Neutrophil (primary cell): ENCODE measurements around the gene P4HA3.

Source experiments
- H3K27ac ChIP-seq: fragments of 200-600 bp; sonication (generic); 2 replicates; pipeline ENCODE4 v1.5.1; 2016; ENCODE audit warnings: mild to moderate bottlenecking, moderate library complexity
- H3K27me3 ChIP-seq: fragments of 200-600 bp; sonication (generic); 2 replicates; pipeline ENCODE4 v1.6.0; 2016; ENCODE audit warnings: mild to moderate bottlenecking
- H3K36me3 ChIP-seq: fragments of 200-600 bp; sonication (generic); 2 replicates; pipeline ENCODE4 v1.5.1; 2017
- H3K4me1 ChIP-seq, 2 experiments: fragments of 200-600 bp in 1 of 2; sonication (generic) in 1 of 2; 1 replicate in 1 of 2; 2 replicates in 1 of 2; pipeline versions ENCODE4 v1.5.1 to v1.6.1; 2013 to 2016; ENCODE audit warnings: low read depth in 1 of 2, low read length in 1 of 2, mild to moderate bottlenecking in 1 of 2, moderate library complexity in 1 of 2; ENCODE audit not compliant: control insufficient read depth in 1 of 2, insufficient read depth in 1 of 2
- H3K4me3 ChIP-seq, 2 experiments: fragments of 200-600 bp in 1 of 2; sonication (generic) in 1 of 2; 1 replicate in 1 of 2; 2 replicates in 1 of 2; pipeline ENCODE4 v1.5.1; 2013 to 2016; ENCODE audit warnings: low read depth in 1 of 2, low read length in 1 of 2, mild to moderate bottlenecking in 1 of 2, moderate library complexity in 1 of 2
- H3K9me3 ChIP-seq: fragments of 200-600 bp; sonication (generic); 2 replicates; pipeline ENCODE4 v1.5.1; 2016
- CTCF ChIP-seq: fragments of 200-600 bp; sonication (generic); IDR thresholded peaks from 2 replicates; pipeline ENCODE4 v1.5.1; 2016; ENCODE audit warnings: antibody characterized with exemption

Gene P4HA3

GRCh38 chr11:74233683-74234082 lies 77.8 kb downstream of the P4HA3 start:
- peaks cover 37% of the 10 kb centered on the region for H3K36me3 ChIP-seq
- no peaks in the 10 kb centered on the region for H3K4me1 ChIP-seq
- no peak overlapping the region for H3K27ac ChIP-seq
- H3K27me3 ChIP-seq, result no peaks in the 10 kb centered on the region
- H3K4me3 ChIP-seq, result no peak overlapping the region
- no peak for TF ChIP-seq CTCF
- no peaks in the 10 kb centered on the region for H3K9me3 ChIP-seq

DNA sequence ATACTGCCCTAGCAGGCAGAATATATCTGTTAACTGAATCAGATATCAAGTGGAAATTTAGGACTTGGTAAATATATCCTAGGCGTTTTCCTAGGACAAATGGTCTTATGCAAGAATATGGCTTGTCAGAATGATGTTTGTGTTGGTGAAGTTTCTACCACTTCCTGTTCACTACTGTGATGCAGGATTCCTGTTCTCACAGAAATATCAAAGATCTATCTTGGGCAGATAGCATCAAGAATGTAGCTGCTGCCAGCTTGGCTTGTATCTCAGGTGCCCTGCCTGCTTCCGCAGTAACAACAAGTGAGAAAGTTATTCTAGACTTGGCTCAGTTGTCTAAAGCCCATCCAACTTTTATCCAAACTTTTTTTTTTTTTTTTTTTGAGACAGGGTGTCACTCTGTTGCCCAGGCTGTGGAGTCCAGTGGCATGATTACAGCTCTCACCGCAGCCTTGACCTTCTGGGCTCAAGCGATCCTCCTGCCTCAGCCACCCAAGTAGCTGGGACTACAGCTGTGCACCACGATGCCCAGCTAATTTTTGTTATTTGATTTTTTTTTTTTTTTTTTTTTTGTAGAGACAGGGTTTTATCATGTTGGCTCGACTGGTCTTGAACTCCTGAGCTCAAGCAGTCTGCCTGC lies 79.0 kb downstream of the P4HA3 start:
- no peaks in the 10 kb centered on the region for H3K27me3 ChIP-seq
- TF ChIP-seq CTCF, result no peak
- H3K4me1 ChIP-seq, result no peaks in the 10 kb centered on the region
- no peaks in the 10 kb centered on the region for H3K9me3 ChIP-seq
- no peak overlapping the region for H3K27ac ChIP-seq
- H3K36me3 ChIP-seq, result peaks cover 35% of the 10 kb centered on the region
- H3K4me3 ChIP-seq, result no peak overlapping the region

DNA sequence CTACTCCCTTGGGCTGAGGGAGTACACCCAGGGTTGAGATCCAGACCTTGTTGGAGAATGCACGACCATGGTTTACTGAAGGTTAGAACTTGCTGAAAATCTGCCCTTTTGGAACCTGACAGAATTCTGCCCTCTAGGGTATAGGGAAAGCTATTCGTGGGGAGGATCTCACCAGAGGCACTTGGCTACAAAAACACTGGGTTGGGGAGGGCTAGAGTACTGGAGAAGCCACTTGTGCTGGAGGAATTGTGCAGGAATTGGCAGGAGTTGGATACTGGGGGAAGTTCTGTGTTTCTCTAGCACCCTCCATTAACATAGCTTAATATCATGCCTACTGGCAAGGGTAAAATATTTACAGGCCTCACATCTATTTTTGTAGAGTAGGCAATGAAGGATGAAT lies 84.5 kb downstream of the P4HA3 start:
- Histone ChIP-seq H3K4me1 (no peaks in the 10 kb centered on the region), H3K27me3 (no peaks in the 10 kb centered on the region), H3K4me3 (no peak overlapping the region), H3K9me3 (no peaks in the 10 kb centered on the region), H3K27ac (no peak overlapping the region), H3K36me3 (peaks cover 18% of the 10 kb centered on the region)
- TF ChIP-seq CTCF, result no peak

- Histone ChIP-seq H3K4me1 (no peaks in the 10 kb centered on the region), H3K27me3 (no peaks in the 10 kb centered on the region), H3K27ac (no peak overlapping the region), H3K36me3 (peaks cover 6% of the 10 kb centered on the region), H3K4me3 (no peak overlapping the region), H3K9me3 (no peaks in the 10 kb centered on the region)
- no peak for TF ChIP-seq CTCF
Observed at GRCh38 chr11:74225565-74225964, 85.9 kb downstream of the P4HA3 start.

GRCh38 chr11:74221816-74222215 lies 89.6 kb downstream of the P4HA3 start:
- Histone ChIP-seq H3K9me3 (no peaks in the 10 kb centered on the region), H3K27me3 (no peaks in the 10 kb centered on the region), H3K4me1 (no peaks in the 10 kb centered on the region), H3K27ac (no peak overlapping the region), H3K36me3 (no peaks in the 10 kb centered on the region), H3K4me3 (no peak overlapping the region)
- TF ChIP-seq CTCF, result no peak

GRCh38 chr11:74220376-74220775 lies 91.1 kb downstream of the P4HA3 start:
- H3K27me3 ChIP-seq, result no peaks in the 10 kb centered on the region
- H3K4me3 ChIP-seq, result no peak overlapping the region
- no peaks in the 10 kb centered on the region for H3K4me1 ChIP-seq
- TF ChIP-seq CTCF, result no peak
- no peaks in the 10 kb centered on the region for H3K36me3 ChIP-seq
- no peaks in the 10 kb centered on the region for H3K9me3 ChIP-seq
- no peak overlapping the region for H3K27ac ChIP-seq
